Mammary epithelial cell (primary cell): ENCODE results near the gene SLC5A6.

Source experiments
- EZH2 ChIP-seq: IDR thresholded peaks from 2 replicates; pipeline ENCODE4 v1.6.1; 2012; ENCODE audit warnings: low read length, inconsistent platforms, borderline replicate concordance
- TF ChIP-seq, protein P1 (sequence below), 2 donors: IDR thresholded peaks in 1 of 2; conservative IDR thresholded peaks in 1 of 2; 2 replicates each; pipeline ENCODE4 v1.5.1; 2011 to 2012; ENCODE audit warnings: inconsistent platforms in 2 of 2, low read length in 2 of 2, mild to moderate bottlenecking in 2 of 2, control low read depth in 1 of 2, low read depth in 1 of 2; ENCODE audit not compliant: insufficient read depth in 1 of 2; ENCODE audit errors: extremely low read depth in 1 of 2

DNA sequence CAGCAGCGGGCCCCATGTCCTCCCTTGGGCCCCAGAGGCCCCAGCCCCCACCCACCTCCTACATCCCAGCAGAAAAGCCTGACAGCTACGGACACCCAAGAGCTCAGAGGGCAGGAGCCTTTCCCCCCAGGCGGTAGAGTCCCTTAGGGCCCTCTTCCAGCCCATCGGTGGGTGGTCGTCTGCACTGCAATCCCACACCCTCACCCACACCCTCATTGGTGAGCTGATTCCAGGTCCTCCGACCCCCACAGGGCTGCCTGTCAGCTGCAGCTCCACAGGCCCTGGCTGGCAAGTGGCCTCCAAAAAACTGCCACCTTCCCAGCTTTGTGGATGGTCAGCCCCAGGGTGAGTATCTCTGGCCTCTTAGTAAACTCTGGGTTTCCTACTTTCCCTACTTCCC, 52.8 kb downstream of the SLC5A6 start:
- TF ChIP-seq, protein P1, sequence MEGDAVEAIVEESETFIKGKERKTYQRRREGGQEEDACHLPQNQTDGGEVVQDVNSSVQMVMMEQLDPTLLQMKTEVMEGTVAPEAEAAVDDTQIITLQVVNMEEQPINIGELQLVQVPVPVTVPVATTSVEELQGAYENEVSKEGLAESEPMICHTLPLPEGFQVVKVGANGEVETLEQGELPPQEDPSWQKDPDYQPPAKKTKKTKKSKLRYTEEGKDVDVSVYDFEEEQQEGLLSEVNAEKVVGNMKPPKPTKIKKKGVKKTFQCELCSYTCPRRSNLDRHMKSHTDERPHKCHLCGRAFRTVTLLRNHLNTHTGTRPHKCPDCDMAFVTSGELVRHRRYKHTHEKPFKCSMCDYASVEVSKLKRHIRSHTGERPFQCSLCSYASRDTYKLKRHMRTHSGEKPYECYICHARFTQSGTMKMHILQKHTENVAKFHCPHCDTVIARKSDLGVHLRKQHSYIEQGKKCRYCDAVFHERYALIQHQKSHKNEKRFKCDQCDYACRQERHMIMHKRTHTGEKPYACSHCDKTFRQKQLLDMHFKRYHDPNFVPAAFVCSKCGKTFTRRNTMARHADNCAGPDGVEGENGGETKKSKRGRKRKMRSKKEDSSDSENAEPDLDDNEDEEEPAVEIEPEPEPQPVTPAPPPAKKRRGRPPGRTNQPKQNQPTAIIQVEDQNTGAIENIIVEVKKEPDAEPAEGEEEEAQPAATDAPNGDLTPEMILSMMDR (conservative IDR thresholded peaks at IDR 0.05 in 1 of 2, IDR thresholded peaks at IDR 0.05 in 1 of 2; ENCODE audit: extremely low read depth in 1 of 2, insufficient read depth in 1 of 2, low read depth in 1 of 2, low read length in 2 of 2), result no peak
- TF ChIP-seq EZH2, result no peak
